ENCODE data around the gene MYBPC2.

DNA sequence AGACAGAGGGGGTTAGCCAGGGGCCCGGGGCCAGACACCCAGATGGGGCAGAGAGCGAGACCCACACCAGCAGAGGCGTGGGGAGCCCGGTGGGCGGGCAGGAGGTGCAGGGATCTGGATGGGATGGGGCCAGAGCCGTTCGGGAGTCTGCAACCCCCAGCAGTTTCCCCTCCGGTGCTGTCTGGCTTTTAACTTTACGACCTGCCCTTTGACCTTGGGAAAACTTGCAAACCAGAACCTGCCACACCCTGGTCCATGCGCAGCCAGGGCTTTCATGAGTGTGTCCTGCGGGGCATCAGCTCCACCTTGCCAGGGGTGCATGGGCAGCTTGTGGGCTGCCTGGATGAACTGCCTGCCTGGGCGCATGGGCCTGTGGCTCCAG is 68.5 kb downstream of the MYBPC2 start:
- TF ChIP-seq CTCF (IDR thresholded peaks at IDR 0.05) (no peak), EZH2 (IDR thresholded peaks at IDR 0.05; ENCODE audit: borderline replicate concordance, insufficient read depth, low read depth, low read length, poor library complexity, severe bottlenecking) (no peak)

All from B cell (primary cell).